Esophagus muscularis mucosa (tissue), 4 donors: Measurements from ENCODE around the gene CHRND. TPM values are rescaled to one million over a fixed set of nuclear protein-coding genes. Genes with fewer than 3 reads are reported as not detected.

Experiments used
- DNase-seq: peaks from one replicate; pipeline ENCODE4 v3.0.0-alpha.2; 2017; ENCODE audit errors: extremely low spot score
- H3K27ac ChIP-seq, 4 donors: fragments of 200-600 bp; sonication (generic); replicated peaks in 1 of 4; 1 replicate in 3 of 4; 2 replicates in 1 of 4; pipeline ENCODE4 v1.5.1; 2016 to 2019; ENCODE audit warnings: mild to moderate bottlenecking in 1 of 4
- H3K27me3 ChIP-seq, 4 donors: fragments of 200-600 bp; sonication (generic); one replicate each; pipeline versions ENCODE4 v1.5.1 to v1.6.0; 2016 to 2019
- H3K36me3 ChIP-seq, 4 donors: fragments of 200-600 bp; sonication (generic); one replicate each; pipeline ENCODE4 v1.5.1; 2016 to 2019
- H3K4me1 ChIP-seq, 4 donors: fragments of 200-600 bp; sonication (generic); one replicate each; pipeline ENCODE4 v1.5.1; 2016 to 2019
- H3K4me3 ChIP-seq, 4 donors: fragments of 200-600 bp; sonication (generic); 1 replicate in 2 of 4; 2 replicates in 2 of 4; pipeline ENCODE4 v1.5.1; 2016 to 2019; ENCODE audit warnings: mild to moderate bottlenecking in 4 of 4, moderate library complexity in 1 of 4
- H3K9me3 ChIP-seq, 4 donors: fragments of 200-600 bp; sonication (generic); 1 replicate in 3 of 4; 2 replicates in 1 of 4; pipeline ENCODE4 v1.5.1; 2016 to 2019
- EP300 ChIP-seq: sonication (generic); formaldehyde crosslinking; IDR thresholded peaks from one replicate; pipeline ENCODE4 v1.6.1; 2017; ENCODE audit warnings: antibody characterized with exemption
- POLR2A ChIP-seq: fragments of 450-650 bp; IDR thresholded peaks from one replicate; pipeline ENCODE4 v1.6.1; 2017; ENCODE audit warnings: antibody characterized with exemption, moderate library complexity, mild to moderate bottlenecking, low read depth
- POLR2AphosphoS5 ChIP-seq, 2 donors: sonication (generic); formaldehyde crosslinking; IDR thresholded peaks; one replicate each; pipeline ENCODE4 v1.6.1; 2017; ENCODE audit warnings: antibody characterized with exemption in 2 of 2
- WGBS: methylation state at CpG from one replicate; pipeline ENCODE4 v1.1.5; 2018; 5-methylcytosine and 5-hydroxymethylcytosine counted together
- intact Hi-C: fragments of 100-400 bp; cut with DNase I; formaldehyde crosslinking; loops from one replicate; pipeline ENCODE4 v1.15.1; 2023
- total RNA-seq, 4 donors: library from RNA; depleted of rRNA; stranded (reverse); fragments of >200 nt; gene quantifications; one replicate each; pipeline versions ENCODE4 v1.1.0 to v1.2.1, GENCODE V29; 2016
- TF ChIP-seq, protein P1 (sequence below), 3 experiments: fragments of 200-600 bp in 2 of 3; fragments of 450-650 bp in 1 of 3; sonication (generic) in 2 of 3; IDR thresholded peaks; one replicate each; pipeline ENCODE4 v1.5.1; 2017 to 2019; ENCODE audit warnings: antibody characterized with exemption in 3 of 3, mild to moderate bottlenecking in 2 of 3, moderate library complexity in 1 of 3

Gene CHRND
- total RNA-seq, 4 donors from 2014 or later, result not detected

GRCh38 chr2:232541961-232542714 lies 16.2 kb downstream of the CHRND start:
- Histone ChIP-seq H3K27ac (no peak overlapping the region), H3K27me3 (peaks cover 0 to 43% (median 5%) of the 10 kb centered on the region in 4 donors), H3K4me3 (no peak overlapping the region), H3K4me1 (no peaks in the 10 kb centered on the region), H3K36me3 (peaks cover 0 to 7% (median 0%) of the 10 kb centered on the region in 4 donors), H3K9me3 (no peaks in the 10 kb centered on the region)
- intact Hi-C loops, result no loop called here
- TF ChIP-seq, protein P1, sequence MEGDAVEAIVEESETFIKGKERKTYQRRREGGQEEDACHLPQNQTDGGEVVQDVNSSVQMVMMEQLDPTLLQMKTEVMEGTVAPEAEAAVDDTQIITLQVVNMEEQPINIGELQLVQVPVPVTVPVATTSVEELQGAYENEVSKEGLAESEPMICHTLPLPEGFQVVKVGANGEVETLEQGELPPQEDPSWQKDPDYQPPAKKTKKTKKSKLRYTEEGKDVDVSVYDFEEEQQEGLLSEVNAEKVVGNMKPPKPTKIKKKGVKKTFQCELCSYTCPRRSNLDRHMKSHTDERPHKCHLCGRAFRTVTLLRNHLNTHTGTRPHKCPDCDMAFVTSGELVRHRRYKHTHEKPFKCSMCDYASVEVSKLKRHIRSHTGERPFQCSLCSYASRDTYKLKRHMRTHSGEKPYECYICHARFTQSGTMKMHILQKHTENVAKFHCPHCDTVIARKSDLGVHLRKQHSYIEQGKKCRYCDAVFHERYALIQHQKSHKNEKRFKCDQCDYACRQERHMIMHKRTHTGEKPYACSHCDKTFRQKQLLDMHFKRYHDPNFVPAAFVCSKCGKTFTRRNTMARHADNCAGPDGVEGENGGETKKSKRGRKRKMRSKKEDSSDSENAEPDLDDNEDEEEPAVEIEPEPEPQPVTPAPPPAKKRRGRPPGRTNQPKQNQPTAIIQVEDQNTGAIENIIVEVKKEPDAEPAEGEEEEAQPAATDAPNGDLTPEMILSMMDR (IDR thresholded peaks at IDR 0.05), result no peak
- no peak for TF ChIP-seq EP300
- TF ChIP-seq POLR2AphosphoS5 (IDR thresholded peaks at IDR 0.05), result no peak
- TF ChIP-seq POLR2A, result no peak
- WGBS, result 65% methylated on average over 5 of the region's 9 CpGs
- DNase-seq, result no peak

GRCh38 chr2:232542715-232543467 lies 16.9 kb downstream of the CHRND start:
- peaks cover 0 to 9% (median 0%) of the 10 kb centered on the region in 4 donors for H3K36me3 ChIP-seq
- no peaks in the 10 kb centered on the region for H3K4me1 ChIP-seq
- no peaks in the 10 kb centered on the region for H3K9me3 ChIP-seq
- H3K4me3 ChIP-seq, result no peak overlapping the region
- 94% methylated on average over 17 of the region's 20 CpGs for WGBS
- peaks cover 0 to 35% (median 5%) of the 10 kb centered on the region in 4 donors for H3K27me3 ChIP-seq
- DNase-seq, result no peak
- intact Hi-C loops, result no loop called here
- no peak for TF ChIP-seq EP300
- no peak for TF ChIP-seq POLR2A
- TF ChIP-seq, protein P1 (IDR thresholded peaks at IDR 0.05), result no peak
- TF ChIP-seq POLR2AphosphoS5 (IDR thresholded peaks at IDR 0.05), result no peak
- H3K27ac ChIP-seq, result no peak overlapping the region

GRCh38 chr2:232543491-232543890 lies 17.5 kb downstream of the CHRND start:
- intact Hi-C loops, result no loop called here

DNA sequence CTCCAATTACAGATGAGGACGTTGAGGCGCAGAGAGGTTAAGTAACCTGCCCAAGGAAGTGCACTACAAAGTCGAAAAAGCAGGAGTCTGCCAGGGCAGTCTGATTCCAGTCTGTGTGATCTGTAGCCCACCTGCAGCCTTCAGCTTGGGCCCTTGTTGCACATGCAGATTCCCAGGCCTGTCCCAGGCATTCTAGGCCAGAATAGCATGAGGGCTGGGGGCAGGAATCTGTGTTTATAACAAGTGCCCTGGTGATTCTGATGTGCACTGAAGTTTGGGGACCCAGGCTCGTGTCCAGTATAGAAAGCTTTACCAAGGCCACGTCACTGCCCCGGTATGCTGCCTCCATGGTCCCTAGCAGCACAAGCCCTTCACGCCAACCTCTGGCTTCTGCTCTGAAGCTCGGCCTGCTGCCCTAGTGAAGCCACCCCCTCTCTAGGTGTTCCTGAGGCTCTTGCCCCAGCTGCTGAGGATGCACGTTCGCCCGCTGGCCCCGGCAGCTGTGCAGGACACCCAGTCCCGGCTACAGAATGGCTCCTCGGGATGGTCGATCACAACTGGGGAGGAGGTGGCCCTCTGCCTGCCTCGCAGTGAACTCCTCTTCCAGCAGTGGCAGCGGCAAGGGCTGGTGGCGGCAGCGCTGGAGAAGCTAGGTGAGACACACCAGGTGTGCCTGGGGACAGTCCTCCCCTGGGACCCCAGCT lies 18.1 kb downstream of the CHRND start:
- WGBS, result 96% methylated on average over 19 of the region's 19 CpGs
- DNase-seq, result no peak
- H3K4me3 ChIP-seq, result no peak overlapping the region
- H3K4me1 ChIP-seq, result peaks cover 0 to under 1% (median under 1%) of the 10 kb centered on the region in 4 donors
- intact Hi-C loops, result no loop called here
- H3K9me3 ChIP-seq, result no peaks in the 10 kb centered on the region
- TF ChIP-seq POLR2AphosphoS5 (IDR thresholded peaks at IDR 0.05) (no peak), EP300 (no peak), POLR2A (no peak)
- TF ChIP-seq, protein P1 (IDR thresholded peaks at IDR 0.05), result no peak
- H3K27me3 ChIP-seq, result peaks cover 0 to 23% (median 5%) of the 10 kb centered on the region in 4 donors
- H3K27ac ChIP-seq, result no peak overlapping the region
- H3K36me3 ChIP-seq, result peaks cover 0 to 9% (median 0%) of the 10 kb centered on the region in 4 donors

More at GRCh38 chr2:232543491-232543890, 17.5 kb downstream of the CHRND start:
- H3K27ac ChIP-seq, result no peak overlapping the region
- 96% methylated on average over 13 of the region's 14 CpGs for WGBS
- no peaks in the 10 kb centered on the region for H3K9me3 ChIP-seq
- H3K36me3 ChIP-seq, result peaks cover 0 to 9% (median 0%) of the 10 kb centered on the region in 4 donors
- H3K4me1 ChIP-seq, result no peaks in the 10 kb centered on the region
- DNase-seq, result no peak
- H3K27me3 ChIP-seq, result peaks cover 0 to 29% (median 5%) of the 10 kb centered on the region in 4 donors
- no peak for TF ChIP-seq POLR2A
- TF ChIP-seq EP300, result no peak
- TF ChIP-seq, protein P1 (IDR thresholded peaks at IDR 0.05), result no peak
- no peak for TF ChIP-seq POLR2AphosphoS5 (IDR thresholded peaks at IDR 0.05)
- no peak overlapping the region for H3K4me3 ChIP-seq
